ENCODE results near the gene PROX2.

PROX2 gene

DNA sequence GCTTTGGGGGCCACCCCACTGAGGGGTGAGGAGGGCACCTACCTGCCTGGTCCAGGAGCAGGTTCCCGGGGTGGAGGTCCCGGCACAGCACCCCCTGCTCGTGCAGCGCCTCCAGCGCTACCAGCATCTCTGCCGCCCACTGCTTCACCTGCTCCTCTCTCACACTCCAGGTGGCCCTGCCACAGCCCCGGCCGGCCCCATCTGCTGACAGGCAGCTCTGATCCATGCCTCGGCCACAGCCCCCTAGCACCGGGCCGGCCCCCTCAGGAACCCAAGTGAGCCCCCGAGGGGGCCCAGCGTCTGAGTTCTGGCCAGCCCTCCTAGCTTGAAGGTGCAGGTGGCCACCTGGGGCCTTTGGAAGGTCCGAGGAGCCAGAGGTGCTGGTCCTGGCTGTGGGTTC lies 33.6 kb upstream of the PROX2 start:
- no peak for DNase-seq (ENCODE audit: low read depth in 3 of 3)

DNA sequence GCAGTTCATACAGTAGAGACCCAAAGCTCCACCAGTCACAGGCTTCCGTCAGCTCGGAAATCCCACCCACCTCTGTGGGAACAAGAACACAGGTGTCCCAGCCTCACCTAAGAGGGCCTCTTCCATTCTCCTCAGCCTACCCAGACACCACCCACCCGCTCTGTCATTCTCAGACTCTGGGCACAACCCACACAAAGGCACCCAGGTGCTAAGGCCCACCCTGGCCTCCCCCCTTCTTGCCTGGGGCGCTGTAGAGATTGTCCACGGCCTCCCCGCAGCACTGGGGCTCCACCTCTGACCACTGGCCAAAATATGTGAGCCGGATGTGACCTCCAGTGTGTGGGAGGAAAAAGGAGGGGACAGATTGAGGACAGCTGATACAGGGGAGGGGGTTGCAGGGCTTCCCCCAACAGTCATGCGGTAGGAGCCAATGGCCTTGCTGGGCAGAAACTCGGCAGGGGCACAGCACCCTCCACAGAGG lies 33.0 kb upstream of the PROX2 start:
- no peak for DNase-seq (ENCODE audit: low read depth in 3 of 3)

DNA sequence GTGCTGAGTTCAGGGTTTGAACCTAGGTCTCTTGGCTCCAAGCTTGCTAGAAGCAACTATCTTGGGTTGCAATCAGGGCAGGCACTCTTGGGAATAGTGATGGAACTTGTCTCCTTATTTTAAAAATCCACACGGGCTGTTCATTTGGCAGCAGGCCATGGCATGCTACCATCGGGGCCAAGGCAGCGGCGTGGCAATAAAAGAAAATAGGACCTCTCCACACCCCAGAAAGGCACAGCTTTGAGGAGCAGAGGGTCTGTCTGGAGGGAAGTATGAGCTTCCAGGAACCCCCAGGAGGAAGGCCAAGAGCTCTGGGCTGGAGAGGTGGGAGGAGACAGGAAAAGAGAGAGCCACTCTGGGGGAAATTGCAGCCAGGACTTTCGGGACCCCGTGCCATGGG lies 31.8 kb upstream of the PROX2 start:
- DNase-seq (ENCODE audit: low read depth in 3 of 3): no peak

DNA sequence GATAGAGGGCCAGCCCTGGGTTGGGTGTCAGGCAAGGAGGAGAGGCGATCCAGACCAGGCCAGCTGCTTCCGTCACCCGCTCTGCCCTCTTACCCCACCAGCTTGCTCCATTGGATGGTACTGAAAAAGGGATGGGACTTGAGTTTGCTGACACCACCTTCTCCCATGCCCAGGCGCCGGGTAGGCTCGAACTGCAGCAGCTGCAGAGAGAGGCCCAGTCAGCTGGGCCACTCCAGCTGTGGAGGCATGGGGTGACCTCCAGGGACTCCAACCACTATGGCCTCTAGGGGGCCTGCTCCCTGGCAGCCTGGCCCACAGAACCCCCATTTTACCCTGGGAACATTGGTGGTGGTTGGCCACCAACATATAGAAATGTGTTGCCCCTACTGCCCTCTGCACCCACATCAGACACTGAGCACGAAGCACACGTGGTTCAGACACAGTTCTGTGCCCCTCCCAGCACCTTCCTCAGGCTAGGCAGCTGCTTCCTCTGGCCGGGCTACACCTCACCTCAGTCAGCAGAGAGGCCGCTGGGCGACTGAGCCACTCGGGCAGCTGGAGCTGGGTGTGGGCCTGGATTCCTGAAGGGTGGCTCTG lies 31.1 kb upstream of the PROX2 start:
- DNase-seq (ENCODE audit: low read depth in 3 of 3): no peak

DNA sequence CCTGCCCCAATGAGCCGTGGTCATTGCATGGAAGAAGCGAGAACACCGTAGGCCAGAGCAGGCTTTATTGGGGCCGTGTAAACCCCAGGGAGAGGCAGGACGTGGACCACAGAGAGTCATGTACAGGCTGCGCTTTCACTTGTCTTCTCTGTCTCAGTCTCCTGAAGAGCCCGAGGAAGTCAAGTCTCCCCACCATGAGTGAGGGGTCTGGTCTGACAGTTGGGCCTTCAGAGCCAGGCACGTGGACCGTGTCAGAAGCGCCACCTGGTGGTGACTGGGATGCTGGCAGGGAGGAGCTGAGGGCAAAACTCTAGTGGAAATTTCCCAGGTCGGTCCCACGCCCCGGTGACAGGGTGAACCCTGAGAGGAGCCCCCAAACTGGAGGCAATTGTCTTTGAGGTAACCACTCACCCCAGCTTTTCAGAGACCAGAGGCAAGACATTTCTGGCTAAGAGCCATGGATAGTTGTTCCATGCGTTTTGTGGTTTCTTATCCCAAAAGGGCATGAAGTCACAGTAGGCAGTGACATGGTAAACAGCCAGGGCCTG lies 29.7 kb upstream of the PROX2 start:
- peak; percentile 67 to 68 (median 68) for DNase-seq (ENCODE audit: low read depth in 3 of 3)

DNA sequence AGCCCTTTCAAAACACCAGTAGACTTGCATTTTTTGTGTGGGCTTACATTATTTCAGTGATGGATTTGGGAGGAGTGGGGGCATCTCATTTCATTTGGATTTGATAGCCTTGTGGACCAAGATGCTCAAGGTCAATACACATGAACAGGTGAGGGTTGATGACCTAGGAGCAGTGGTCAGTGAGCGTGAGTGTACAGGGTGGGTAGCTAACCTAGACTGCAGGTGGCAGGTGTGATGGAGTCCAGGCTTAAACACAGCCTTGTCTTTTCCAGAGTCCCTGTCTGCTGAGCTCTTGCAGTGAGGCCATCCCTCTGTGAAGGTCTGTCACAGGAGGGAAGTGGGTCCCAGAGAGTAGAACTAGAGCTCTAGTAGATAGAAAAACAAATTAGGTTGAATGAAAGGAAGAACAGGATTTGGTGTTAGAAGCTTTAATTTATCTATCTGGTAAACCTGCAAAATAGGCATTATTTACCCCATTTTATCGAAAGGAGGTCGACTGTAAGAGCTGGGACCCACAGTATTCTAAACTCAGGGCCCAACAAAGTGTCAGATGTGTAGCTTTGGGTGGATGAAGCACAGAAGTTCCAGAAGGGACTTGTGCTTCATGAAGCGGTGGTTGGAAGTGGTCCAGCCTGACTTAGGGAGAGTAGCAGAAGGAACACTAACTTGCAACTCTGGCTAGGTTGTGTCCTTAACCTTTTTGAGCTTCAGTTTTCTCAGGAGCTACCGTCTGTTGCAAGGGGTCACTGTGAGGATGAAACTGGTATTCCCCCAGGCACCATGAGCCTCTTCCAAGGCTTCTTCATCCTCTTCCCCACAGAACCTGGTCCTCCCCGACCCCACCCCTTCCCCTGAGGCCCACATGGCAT lies 28.9 kb upstream of the PROX2 start:
- DNase-seq (ENCODE audit: low read depth in 3 of 3): no peak

DNA sequence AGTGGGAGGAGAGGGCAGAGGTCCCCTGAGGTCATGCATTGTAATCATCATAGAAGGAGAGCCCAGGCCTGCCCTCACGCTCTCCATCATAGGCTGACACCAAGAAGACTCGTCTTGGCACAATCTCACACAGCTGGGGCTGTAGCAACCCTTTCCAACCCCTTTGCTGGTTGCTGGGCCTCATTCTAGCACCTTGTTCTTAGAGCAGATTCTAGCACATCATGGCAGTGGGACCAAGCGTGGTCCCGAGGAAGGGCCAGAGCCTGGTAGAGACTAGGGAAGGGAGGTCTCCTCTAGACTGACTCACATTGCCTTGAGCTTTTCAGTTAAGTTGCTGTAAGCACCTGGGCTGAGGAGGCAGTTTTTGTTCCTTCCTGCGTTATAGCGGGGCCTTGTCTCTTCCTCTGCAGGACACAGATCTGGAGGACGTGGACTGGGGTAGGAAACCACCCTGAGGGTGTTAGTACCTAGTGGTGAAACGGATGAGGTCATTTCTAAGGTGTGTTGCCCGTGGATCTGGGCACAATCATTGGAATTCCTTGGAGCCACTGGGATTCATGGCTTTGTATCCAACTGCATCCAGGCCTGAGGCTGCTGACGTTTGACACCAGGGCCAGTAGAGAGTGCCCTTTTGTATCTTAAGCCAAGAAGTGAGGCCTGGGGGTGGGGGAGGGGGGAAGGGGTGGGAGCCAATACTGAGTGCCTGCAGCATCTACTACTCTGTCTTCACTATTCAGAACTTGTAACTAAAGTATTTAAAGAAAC lies 27.2 kb upstream of the PROX2 start:
- no peak for DNase-seq (ENCODE audit: low read depth in 3 of 3)

DNA sequence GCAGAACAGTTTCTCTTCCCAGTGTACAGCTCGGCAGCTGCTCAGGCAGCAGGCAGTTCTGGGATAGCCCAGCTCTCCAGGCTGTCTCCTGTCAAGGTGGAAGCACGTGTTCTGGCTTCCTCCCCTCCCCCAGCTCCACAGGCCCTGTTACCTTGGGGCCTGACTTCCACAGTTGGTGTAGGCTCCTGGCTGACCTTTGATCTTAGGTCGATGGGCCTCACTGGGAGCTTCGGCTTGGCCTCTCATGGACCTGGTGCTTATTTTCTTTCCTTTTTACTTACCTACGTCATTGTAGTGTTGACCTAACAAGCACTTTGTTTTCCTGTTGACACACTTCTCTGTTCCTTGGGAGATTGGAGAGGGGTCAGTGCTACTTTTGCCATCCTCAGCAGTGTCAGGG lies 22.7 kb upstream of the PROX2 start:
- no peak for DNase-seq (ENCODE audit: low read depth in 3 of 3)

DNA sequence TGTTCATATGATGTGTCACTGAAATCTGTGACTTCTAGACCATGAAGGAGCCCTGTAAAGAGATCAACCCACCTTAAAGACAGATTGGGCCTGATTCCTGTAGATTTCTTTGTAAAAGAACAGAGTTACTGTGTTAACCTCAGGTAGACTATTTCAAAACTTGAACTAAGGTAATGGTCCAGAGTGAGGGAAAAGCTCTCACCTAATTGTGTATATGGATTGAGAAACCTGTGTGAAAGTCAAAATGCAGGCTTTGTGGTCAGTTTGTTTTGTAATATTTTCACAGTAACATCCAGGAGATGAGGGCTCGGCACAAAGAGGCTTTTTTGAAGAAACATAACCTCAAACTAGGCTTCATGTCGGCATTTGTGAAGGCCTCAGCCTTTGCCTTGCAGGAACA lies 22.1 kb upstream of the PROX2 start:
- DNase-seq (ENCODE audit: low read depth in 3 of 3): no peak

DNA sequence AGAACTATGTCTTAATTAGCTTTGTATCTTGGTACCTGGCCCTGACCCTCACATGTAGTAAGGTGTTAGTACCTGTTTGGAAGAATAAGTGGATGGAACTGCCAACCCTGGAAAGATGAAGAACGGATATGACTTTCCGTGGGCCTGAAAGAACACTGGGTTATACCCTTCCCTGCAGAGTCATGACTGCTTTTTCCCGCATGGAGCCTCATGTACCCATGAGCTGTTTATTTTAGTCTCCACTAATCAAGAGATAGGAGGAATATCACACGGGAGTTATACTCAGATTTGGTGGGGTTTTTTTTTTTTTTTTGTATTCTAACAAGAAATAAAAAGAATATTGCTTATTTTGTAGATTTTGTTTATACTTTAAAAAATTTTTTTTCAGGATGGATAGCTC lies 21.7 kb upstream of the PROX2 start:
- DNase-seq (ENCODE audit: low read depth in 3 of 3): no peak

DNA sequence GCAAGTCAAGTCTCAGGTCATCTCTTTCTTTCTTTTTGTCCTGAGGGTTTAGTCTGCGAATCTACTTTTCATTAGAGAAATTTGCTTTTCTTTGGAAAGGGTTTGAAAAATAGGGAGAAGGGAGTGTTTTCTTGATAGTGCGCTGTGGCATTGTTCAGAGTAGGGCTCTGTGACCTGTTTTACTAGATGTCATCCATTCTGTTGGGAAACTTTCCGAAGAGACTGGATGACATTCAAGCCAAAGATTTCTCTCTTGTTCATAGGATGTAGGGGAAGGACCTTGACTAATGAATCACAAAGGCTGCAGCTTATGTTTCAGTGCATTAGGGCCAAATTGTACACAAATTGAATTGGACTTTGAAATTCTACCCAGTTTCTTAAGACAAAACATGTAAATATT lies 20.5 kb upstream of the PROX2 start:
- no peak for DNase-seq (ENCODE audit: low read depth in 3 of 3)

DNA sequence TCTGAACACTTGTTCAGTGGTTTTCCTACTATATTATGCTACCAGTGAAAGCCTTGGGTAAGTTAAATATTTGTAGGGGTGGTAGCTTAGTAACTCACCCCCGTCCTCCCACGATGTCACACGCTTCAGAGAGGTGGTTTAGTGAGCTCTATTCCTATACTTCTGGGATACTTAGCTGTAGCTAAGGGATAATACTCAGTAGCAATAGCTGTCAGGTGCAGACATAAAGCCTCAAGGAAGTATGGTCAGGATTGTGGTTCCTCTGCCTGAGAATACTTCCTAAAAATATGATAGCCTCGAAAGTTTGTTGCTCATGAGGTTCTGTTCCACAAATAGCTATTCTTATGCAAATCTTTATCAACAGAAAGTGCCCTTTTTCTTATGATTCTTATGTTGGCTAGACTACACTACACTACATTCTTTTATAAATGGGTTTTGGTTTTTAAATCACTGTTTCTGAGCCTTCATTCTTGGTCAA lies 17.7 kb upstream of the PROX2 start:
- DNase-seq (ENCODE audit: low read depth in 3 of 3): no peak

DNA sequence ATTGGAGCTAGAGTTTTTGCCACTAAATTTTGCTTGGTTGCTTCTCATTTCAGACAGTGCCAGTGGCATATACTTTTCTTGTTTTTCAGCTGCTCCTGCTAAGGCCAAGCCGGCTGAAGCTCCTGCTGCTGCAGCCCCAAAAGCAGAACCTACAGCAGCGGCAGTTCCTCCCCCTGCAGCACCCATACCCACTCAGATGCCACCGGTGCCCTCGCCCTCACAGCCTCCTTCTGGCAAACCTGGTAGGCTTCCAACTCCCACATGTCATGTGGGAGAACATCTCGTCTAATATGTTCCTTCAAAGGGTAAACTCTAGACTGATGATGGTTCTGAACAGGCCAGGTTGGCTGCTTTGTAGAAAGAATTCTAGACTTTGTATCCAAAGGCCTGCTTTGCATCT lies 16.8 kb upstream of the PROX2 start:
- no peak for DNase-seq (ENCODE audit: low read depth in 3 of 3)

DNA sequence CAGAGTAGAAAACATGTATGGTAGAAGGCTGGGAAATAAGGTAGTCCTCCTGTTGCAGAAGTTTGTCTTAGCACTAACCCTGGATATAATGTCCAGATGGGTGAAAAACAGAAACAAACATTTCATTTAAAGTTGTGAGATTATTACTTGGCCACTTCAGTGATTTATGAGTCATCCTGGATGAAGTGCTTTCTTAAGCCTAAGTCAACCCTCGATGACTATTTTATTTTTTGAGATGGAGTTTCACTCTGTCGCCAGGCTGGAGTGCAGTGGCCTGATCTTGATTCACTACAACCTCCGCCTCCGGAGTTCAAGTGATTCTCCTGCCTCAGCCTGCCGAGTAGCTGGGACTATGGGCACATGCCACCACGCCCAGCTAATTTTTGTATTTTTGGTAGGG lies 15.9 kb upstream of the PROX2 start:
- no peak for DNase-seq (ENCODE audit: low read depth in 3 of 3)

DNA sequence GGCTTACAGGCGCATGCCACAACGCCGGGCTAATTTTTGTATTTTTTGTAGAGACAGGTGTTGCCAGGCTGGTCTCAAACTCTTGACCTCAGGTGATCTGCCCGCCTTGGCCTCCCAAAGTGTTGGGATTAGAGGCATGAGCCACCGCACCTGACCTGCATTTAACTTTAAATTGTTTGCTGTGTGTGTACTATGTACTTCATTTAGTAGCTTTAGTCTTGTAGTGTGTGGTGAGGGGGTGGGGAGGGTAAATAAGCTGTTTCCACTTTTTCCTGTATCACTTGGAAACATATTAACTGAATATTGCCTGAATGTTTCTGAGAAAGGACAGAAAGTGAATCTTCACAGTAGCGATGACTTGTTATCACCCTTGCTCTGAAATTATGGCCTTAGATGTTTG lies 14.3 kb upstream of the PROX2 start:
- DNase-seq (ENCODE audit: low read depth in 3 of 3): no peak

DNA sequence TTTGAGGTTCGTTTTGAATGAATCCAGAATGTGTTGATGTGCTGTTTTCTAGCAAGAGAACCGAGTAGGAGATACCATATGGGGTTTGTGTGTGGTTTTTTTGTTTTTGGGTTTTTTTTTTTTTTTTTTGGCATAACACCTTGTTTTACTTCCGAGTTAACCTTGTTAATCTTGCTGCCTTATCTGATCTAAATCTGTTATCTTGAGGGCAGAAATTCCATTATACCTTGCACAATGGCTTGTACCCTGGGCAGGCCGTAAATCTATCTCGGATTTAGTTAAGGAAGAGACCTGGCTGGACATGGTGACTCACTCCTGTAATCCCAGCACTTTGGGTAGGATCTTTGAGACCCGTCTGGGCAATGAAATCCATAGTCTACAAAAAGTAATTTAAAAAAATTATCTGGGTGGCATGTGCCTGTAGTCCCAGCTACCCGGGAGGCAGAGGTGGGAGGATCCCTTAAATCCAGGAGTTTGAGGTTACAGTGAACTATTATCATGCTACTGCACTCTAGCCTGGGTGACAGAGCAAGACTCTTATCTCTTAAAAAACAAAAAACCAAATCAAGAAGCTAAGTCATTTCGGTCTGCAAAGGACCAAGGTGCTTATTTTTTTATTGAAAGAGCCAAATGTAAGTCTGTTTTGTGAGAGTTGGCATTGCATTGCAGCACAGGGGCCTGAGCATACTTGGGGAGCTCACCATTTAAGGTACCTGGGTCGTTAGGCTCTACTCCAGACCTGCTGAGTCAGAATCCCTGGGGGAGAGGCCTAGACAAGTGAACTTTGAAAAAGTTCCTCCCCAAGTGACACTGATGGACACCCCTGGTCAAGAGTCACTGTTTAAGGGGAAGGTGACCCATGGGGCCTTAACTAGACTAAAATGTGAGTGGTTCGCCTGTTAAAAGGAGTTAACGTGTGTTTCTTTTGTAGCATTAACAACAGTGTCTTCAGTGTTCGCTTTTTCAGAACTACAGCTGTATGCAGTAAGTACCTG lies 12.5 kb upstream of the PROX2 start:
- DNase-seq (ENCODE audit: low read depth in 3 of 3): no peak

DNA sequence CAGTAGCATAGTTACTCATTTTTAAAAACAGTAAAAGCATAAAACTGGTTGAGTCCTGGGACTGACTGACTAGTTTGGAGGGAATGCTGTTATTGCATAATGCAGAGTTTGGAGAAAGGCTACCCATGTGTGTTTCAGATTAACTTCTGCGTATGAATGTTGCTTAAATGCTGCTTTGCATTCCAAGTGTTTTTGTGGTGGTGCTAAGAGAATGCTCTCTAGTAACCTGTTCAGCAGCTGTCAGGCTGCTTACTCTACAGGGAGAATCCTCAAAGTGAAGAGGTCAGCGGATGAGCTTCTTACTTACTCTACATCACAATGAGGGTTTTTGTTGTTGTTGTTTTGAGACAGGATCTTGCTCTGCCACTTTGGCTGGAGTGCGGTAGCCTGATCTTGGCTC lies 10.1 kb upstream of the PROX2 start:
- no peak for DNase-seq (ENCODE audit: low read depth in 3 of 3)

DNA sequence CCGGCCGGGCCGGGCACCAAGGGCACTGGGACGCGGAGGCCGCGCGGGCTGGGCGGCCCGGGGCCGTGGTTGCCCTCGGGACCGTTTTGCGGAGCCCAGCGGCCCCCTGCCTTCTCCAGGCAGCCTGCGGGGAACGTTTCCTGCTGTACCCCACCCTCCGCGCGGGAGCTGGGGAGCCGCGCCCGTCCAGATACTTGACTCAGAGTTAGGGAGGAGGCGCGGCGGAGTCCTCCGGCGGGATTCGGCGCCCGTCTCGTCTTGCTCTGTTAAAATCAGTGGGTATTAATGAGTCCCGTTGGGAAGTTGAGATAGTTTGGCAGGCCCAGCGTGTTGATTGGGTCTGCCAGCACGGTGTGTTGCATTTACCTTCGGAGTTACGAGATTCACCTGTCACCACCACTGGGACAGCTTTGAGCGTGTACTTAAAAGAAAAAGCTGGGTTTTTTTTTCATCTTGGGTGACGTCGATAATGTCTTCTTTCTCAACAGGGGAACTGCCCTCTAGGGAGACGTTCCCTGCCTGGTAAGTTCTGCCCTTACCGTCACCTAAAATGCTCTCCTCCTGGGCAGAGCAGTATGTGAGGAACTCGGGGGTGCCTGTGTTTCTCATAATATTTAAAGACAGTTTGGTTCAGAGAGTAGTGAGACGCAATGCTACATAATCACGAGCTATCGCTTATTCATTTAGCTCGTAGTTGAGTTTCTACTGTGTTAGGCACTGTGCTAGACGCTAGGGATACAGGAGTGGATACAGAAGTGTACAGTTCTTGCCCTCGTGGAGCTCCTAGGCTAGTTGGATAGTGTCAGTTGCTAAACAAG lies 6.4 kb upstream of the PROX2 start:
- peak in 2 of 3 experiments; percentile 17 to 20 for DNase-seq (ENCODE audit: low read depth in 3 of 3)

DNA sequence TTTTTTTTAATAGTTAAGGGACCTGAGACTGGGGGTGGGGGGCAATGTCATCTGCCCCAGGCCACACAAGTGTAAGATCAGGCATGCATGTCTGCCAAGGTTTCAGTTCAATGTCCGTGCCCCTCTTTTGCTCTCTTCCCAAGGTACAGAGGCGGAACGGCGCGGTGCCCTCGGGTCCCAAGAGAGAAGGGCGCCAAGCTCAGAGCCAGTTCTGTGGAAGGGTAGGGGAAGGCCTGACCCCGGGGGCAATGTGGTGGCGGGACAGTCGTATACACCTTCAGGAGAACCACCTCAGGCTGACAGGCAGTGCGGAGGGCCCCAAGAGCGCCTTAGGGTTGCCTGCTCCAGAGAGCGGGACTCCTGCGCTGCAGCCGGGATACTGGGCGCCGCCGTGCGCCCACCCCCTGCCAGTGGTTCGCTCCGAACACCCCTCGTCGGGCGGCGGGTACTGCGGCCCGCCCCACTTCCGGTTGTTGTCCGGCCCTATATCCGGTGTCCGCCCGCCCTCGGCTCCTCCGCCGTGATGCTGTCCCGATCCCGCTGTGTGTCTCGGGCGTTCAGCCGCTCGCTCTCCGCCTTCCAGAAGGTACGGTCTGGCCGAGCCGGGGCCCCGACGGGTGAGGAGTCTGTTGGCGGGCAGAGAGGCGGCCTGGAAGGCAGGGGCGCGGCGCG lies 5.6 kb upstream of the PROX2 start, which contains the start of gene DLST:
DLST (plus strand) TSS at position 486 of the 672 bp plus-strand sequence; CDS start at position 524, 38 bp downstream.
- peak; percentile 69 to 74 (median 71) for DNase-seq (ENCODE audit: low read depth in 3 of 3)

All from stimulated activated CD4-positive, alpha-beta T cell treated with anti-CD3 and anti-CD28 coated beads, TNF-alpha, amount 100 ng/mL, for 4 hours (primary cell).